Suprapubic skin (tissue), 4 donors: ENCODE measurements around the gene MGAM2. TPM values are rescaled to one million over a fixed set of nuclear protein-coding genes. Genes with fewer than 3 reads are reported as not detected.

ENCODE experiments used
- DNase-seq, 2 donors: peaks; one replicate each; pipeline ENCODE4 v3.0.0-alpha.2; 2019; ENCODE audit warnings: low spot score in 2 of 2
- H3K27ac ChIP-seq: fragments of 200-600 bp; sonication (generic); one replicate; pipeline ENCODE4 v1.5.1; 2019
- H3K27me3 ChIP-seq: fragments of 200-600 bp; sonication (generic); one replicate; pipeline ENCODE4 v1.5.1; 2019
- H3K36me3 ChIP-seq: fragments of 200-600 bp; sonication (generic); one replicate; pipeline ENCODE4 v1.5.1; 2019
- H3K4me1 ChIP-seq: fragments of 200-600 bp; sonication (generic); one replicate; pipeline ENCODE4 v1.5.1; 2019
- H3K4me3 ChIP-seq: fragments of 200-600 bp; sonication (generic); one replicate; pipeline ENCODE4 v1.5.1; 2019; ENCODE audit warnings: mild to moderate bottlenecking
- H3K9me3 ChIP-seq: fragments of 200-600 bp; sonication (generic); one replicate; pipeline ENCODE4 v1.5.1; 2019
- CTCF ChIP-seq, 2 donors: fragments of 200-600 bp in 1 of 2; fragments of 450-650 bp in 1 of 2; sonication (generic) in 1 of 2; IDR thresholded peaks; one replicate each; pipeline ENCODE4 v1.5.1; 2016 to 2019; ENCODE audit warnings: antibody characterized with exemption in 2 of 2, mild to moderate bottlenecking in 1 of 2, moderate library complexity in 1 of 2
- EP300 ChIP-seq: sonication (generic); formaldehyde crosslinking; IDR thresholded peaks from one replicate; pipeline ENCODE4 v1.6.1; 2017; ENCODE audit warnings: antibody characterized with exemption
- POLR2A ChIP-seq, 2 donors: fragments of 450-650 bp; IDR thresholded peaks; one replicate each; pipeline ENCODE4 v1.6.1; 2017; ENCODE audit warnings: antibody characterized with exemption in 2 of 2, mild to moderate bottlenecking in 2 of 2, moderate library complexity in 2 of 2
- POLR2AphosphoS5 ChIP-seq, 3 donors: sonication (generic); formaldehyde crosslinking; IDR thresholded peaks; one replicate each; pipeline ENCODE4 v1.6.1; 2017; ENCODE audit warnings: antibody characterized with exemption in 3 of 3
- WGBS: methylation state at CpG from one replicate; pipeline ENCODE4 v1.1.5; 2018; 5-methylcytosine and 5-hydroxymethylcytosine counted together
- total RNA-seq, 4 donors: library from RNA; depleted of rRNA; stranded (reverse); fragments of >200 nt; gene quantifications; one replicate each; pipeline ENCODE4 v1.1.0, GENCODE V29; 2016

The MGAM2 gene
- total RNA-seq, 4 donors from 2014 or later, result 0.11 to 0.97 (median 0.47) TPM; not detected in 1

GRCh38 chr7:142108728-142109505 is 2.6 kb upstream of the MGAM2 start:
- TF ChIP-seq EP300 (no peak), POLR2A (IDR thresholded peaks at IDR 0.05) (no peak), CTCF (IDR thresholded peaks at IDR 0.05) (no peak), POLR2AphosphoS5 (IDR thresholded peaks at IDR 0.05) (no peak)
- Histone ChIP-seq H3K4me3 (no peak overlapping the region), H3K4me1 (no peaks in the 10 kb centered on the region), H3K9me3 (no peaks in the 10 kb centered on the region), H3K27ac (no peak overlapping the region), H3K27me3 (no peaks in the 10 kb centered on the region), H3K36me3 (no peaks in the 10 kb centered on the region)
- 68% methylated on average over 8 of the region's 8 CpGs for WGBS
- DNase-seq, result no peak

- H3K27me3 ChIP-seq, result no peaks in the 10 kb centered on the region
Measured at GRCh38 chr7:142110098-142110497, 1.4 kb upstream of the MGAM2 start.

GRCh38 chr7:142110638-142111037 is 880 bp upstream of the MGAM2 start:
- 76% methylated on average over 3 of the region's 3 CpGs for WGBS
- TF ChIP-seq POLR2A (IDR thresholded peaks at IDR 0.05) (no peak), EP300 (no peak), CTCF (IDR thresholded peaks at IDR 0.05) (no peak), POLR2AphosphoS5 (IDR thresholded peaks at IDR 0.05) (no peak)
- Histone ChIP-seq H3K9me3 (no peaks in the 10 kb centered on the region), H3K4me1 (no peaks in the 10 kb centered on the region), H3K27me3 (no peaks in the 10 kb centered on the region), H3K4me3 (no peak overlapping the region), H3K27ac (no peak overlapping the region), H3K36me3 (no peaks in the 10 kb centered on the region)
- no peak for DNase-seq

More at GRCh38 chr7:142110098-142110497, 1.4 kb upstream of the MGAM2 start:
- no peak overlapping the region for H3K4me3 ChIP-seq
- WGBS, result 62% methylated on average over 4 of the region's 4 CpGs
- H3K4me1 ChIP-seq, result no peaks in the 10 kb centered on the region
- TF ChIP-seq POLR2AphosphoS5 (IDR thresholded peaks at IDR 0.05), result no peak
- no peak for TF ChIP-seq CTCF (IDR thresholded peaks at IDR 0.05)
- TF ChIP-seq POLR2A (IDR thresholded peaks at IDR 0.05), result no peak
- no peak for TF ChIP-seq EP300
- H3K36me3 ChIP-seq, result no peaks in the 10 kb centered on the region
- H3K9me3 ChIP-seq, result no peaks in the 10 kb centered on the region
- no peak overlapping the region for H3K27ac ChIP-seq
- DNase-seq, result no peak

GRCh38 chr7:142112086-142112485 is 568 bp downstream of the MGAM2 start:
- 40% methylated on average over 1 of the region's 1 CpG for WGBS
- H3K36me3 ChIP-seq, result no peaks in the 10 kb centered on the region
- no peaks in the 10 kb centered on the region for H3K27me3 ChIP-seq
- H3K9me3 ChIP-seq, result no peaks in the 10 kb centered on the region
- H3K4me1 ChIP-seq, result no peaks in the 10 kb centered on the region
- DNase-seq, result no peak
- no peak overlapping the region for H3K4me3 ChIP-seq
- TF ChIP-seq EP300 (no peak), CTCF (IDR thresholded peaks at IDR 0.05) (no peak), POLR2AphosphoS5 (IDR thresholded peaks at IDR 0.05) (no peak), POLR2A (IDR thresholded peaks at IDR 0.05) (no peak)
- H3K27ac ChIP-seq, result no peak overlapping the region

- Histone ChIP-seq H3K27me3 (no peaks in the 10 kb centered on the region), H3K9me3 (no peaks in the 10 kb centered on the region), H3K27ac (no peak overlapping the region), H3K4me3 (no peak overlapping the region), H3K4me1 (no peaks in the 10 kb centered on the region), H3K36me3 (no peaks in the 10 kb centered on the region)
- TF ChIP-seq POLR2A (IDR thresholded peaks at IDR 0.05) (no peak), POLR2AphosphoS5 (IDR thresholded peaks at IDR 0.05) (no peak), CTCF (IDR thresholded peaks at IDR 0.05) (no peak), EP300 (no peak)
- WGBS, result 60% methylated on average over 3 of the region's 3 CpGs
- DNase-seq, result no peak
Measured at GRCh38 chr7:142114207-142114606, 2.7 kb downstream of the MGAM2 start.
